ENCODE data around the gene MOV10L1.
"Not testable (repeated sequence)": the region's sequence is repeated elsewhere in the genome, so short reads cannot be mapped to it uniquely, and the experiment has no call there.

Gene MOV10L1

DNA sequence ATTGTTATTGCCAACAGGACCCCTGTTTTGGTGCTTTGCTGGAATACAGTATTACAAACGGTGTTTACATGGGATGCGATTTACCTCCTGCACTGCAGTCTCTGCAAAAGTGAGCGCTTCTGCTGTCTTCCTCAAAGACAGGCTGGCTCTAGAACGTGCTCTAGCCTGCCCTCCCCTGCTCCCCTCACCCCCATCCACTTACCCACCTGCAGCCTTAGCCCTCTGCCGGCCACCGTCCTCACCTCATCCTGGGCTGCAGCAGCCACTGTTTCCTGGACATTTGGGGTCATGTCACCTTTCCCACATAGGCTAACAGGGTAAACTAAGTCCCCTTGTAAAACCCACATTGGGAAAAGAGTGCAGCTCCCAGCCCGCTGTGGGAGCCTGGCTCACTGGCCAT is 71.1 kb downstream of the MOV10L1 start:
- DNase-seq = no peak
- no peak overlapping the region for H3K4me3 ChIP-seq (ENCODE audit: low read depth, low read length)
- no peaks in the 10 kb centered on the region for H3K9me3 ChIP-seq
- H3K36me3 ChIP-seq = no peaks in the 10 kb centered on the region
- no peaks in the 10 kb centered on the region for H3K4me1 ChIP-seq
- TF ChIP-seq, protein P1, sequence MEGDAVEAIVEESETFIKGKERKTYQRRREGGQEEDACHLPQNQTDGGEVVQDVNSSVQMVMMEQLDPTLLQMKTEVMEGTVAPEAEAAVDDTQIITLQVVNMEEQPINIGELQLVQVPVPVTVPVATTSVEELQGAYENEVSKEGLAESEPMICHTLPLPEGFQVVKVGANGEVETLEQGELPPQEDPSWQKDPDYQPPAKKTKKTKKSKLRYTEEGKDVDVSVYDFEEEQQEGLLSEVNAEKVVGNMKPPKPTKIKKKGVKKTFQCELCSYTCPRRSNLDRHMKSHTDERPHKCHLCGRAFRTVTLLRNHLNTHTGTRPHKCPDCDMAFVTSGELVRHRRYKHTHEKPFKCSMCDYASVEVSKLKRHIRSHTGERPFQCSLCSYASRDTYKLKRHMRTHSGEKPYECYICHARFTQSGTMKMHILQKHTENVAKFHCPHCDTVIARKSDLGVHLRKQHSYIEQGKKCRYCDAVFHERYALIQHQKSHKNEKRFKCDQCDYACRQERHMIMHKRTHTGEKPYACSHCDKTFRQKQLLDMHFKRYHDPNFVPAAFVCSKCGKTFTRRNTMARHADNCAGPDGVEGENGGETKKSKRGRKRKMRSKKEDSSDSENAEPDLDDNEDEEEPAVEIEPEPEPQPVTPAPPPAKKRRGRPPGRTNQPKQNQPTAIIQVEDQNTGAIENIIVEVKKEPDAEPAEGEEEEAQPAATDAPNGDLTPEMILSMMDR (IDR thresholded peaks at IDR 0.05; ENCODE audit: low read depth, low read length) = no peak
- no peaks in the 10 kb centered on the region for H3K27me3 ChIP-seq

DNA sequence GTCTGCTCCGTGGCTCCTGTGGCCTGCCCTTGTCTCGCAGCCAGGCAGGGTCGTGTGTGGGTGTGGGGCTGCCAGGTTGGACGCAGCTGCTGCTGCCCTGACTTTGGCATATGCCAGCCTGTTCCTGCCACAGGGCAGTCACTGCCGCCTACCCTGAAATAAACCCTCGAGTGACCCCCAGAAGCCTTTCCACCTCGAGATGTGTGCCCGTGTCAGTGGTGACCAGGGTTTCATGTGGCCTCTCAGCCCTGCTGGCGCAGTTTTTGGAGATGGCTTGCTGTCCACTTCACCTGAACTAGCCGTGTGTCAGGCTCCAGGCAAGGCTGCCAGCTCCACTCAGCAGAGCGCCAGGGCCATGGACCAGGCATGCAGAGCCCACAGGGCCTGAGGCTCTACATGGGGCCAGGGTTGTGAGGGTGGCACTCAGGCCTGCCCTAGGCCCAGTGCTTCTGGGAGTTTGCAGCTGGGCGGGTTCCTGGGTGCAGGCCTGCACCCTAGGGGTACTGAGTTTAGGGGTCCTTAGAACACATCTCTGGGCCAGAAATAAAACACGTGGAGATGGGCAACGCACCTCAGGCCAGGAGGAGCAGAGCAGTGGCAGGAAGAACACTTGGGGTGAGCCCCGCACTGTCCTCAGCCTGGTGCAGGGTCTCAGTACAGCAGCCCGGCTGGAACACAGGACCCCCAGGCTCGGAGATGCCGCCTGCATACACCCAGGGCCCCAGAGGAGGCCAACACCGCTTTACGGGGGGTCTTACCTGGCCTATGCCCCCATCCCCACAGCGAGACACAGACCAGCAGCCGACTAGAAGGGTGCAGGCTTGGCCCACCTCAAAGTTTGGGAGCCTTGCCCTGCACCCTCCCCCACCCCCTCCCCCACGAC is 71.9 kb downstream of the MOV10L1 start:
- Histone ChIP-seq H3K4me3 (ENCODE audit: low read depth, low read length) (no peak overlapping the region), H3K4me1 (no peaks in the 10 kb centered on the region), H3K27me3 (no peaks in the 10 kb centered on the region), H3K36me3 (no peaks in the 10 kb centered on the region), H3K9me3 (no peaks in the 10 kb centered on the region; the same call in 1 of the 2 replicates)
- DNase-seq = no peak
- TF ChIP-seq, protein P1 (IDR thresholded peaks at IDR 0.05; ENCODE audit: low read depth, low read length) = no peak

DNA sequence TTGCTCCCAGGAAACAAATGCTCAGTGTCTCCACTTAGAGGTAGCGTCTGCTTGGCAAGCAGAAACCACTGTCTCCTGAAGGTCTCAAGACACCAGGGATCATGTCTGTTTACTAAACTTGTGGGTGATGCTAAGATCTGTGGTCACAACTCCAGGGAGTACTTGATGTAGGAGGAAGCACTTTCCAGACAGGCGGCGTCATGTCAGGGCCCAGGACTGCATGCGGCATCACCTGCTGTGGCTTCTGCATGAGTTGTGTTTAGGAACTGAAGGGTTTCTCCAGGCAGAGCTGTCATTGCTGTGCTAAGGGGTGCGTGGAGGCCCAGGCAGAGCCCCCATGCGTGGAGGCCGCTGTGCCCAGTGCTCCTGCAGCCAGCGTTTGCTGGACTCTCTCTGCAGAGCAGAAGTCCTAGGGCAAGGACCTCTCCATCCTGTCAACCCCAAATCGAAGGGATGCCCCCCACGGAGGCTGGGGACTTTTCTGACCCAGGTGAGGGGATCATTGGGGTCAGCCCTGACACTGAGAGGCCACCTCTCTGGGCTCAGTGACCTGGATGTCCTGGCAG is 72.7 kb downstream of the MOV10L1 start:
- no peaks in the 10 kb centered on the region; the same call in 1 of the 2 replicates for H3K9me3 ChIP-seq
- H3K4me1 ChIP-seq = no peaks in the 10 kb centered on the region
- no peak for DNase-seq
- no peaks in the 10 kb centered on the region for H3K36me3 ChIP-seq
- H3K4me3 ChIP-seq (ENCODE audit: low read depth, low read length) = no peak overlapping the region
- no peaks in the 10 kb centered on the region for H3K27me3 ChIP-seq
- TF ChIP-seq, protein P1 (IDR thresholded peaks at IDR 0.05; ENCODE audit: low read depth, low read length) = no peak

DNA sequence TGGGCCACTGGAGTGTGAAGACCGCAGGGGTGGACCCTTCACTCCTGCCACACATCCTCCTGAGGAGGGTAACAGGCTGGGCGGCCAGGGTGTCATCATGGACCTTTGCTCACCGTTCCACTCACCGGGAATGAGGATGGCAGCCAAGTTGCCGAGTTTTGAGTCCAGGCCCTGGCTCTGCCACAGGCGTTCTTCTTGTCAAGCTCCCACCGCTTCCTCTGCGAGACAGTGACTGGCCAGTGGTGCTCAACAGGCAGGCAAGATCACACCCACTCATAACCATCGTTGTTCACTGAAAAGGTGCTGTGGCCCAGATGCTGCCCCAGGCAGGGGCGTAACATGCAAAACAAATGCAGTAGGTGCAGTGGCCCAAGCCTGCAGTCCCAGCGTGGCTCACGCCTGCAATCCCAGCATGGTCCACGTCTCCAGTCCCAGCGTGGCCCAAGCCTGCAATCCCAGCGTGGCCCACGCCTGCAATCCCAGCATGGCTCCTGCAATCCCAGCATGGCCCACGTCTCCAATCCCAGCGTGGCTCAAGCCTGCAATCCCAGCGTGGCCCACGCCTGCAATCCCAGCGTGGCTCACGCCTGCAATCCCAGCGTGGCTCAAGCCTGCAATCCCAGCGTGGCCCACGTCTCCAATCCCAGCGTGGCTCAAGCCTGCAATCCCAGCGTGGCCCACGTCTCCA is 75.8 kb downstream of the MOV10L1 start:
- Histone ChIP-seq H3K4me1 (no peaks in the 10 kb centered on the region), H3K27me3 (peaks cover 6% of the 10 kb centered on the region), H3K9me3 (no peaks in the 10 kb centered on the region; the same call in 1 of the 2 replicates), H3K4me3 (ENCODE audit: low read depth, low read length) (no peak overlapping the region), H3K36me3 (no peaks in the 10 kb centered on the region)
- TF ChIP-seq, protein P1 (IDR thresholded peaks at IDR 0.05; ENCODE audit: low read depth, low read length) = no peak
- no peak for DNase-seq

DNA sequence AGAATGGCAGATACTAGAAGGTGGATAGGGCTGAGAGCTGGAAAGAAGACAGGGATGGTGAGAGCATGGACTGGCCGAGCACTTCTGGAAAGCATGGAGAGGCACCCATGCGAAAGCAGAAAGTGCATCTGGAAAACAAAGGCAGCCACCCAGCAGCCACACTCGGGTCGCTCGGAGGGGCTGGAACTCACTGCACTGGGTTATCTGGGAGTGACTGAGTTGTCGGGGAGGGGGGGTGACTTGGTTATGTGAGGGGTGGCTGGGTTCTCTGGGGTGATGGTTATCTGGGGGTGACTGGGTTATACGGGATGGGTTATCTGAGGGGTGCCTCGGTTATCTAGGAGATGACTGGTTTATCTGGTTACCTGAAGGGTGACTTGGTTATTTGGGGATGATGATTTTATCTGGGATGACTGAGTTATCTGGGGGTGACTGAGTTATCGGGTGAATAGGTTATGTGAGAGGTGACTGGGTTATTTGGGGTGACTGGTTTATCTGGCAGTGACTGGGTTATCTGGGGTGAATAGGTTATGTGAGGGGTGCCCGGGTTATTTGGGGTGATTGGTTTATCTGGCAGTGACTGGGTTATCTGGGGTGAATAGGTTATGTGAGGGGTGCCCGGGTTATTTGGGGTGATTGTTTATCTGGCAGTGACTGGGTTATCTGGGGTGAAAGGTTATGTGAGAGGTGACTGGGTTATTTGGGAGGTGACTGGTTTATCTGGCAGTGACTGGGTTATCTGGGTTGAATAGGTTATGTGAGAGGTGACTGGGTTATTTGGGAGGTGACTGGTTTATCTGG is 78.1 kb downstream of the MOV10L1 start:
- Histone ChIP-seq H3K9me3 (no peaks in the 10 kb centered on the region; the same call in 1 of the 2 replicates), H3K4me1 (no peaks in the 10 kb centered on the region), H3K36me3 (no peaks in the 10 kb centered on the region), H3K27me3 (peaks cover 10% of the 10 kb centered on the region), H3K4me3 (ENCODE audit: low read depth, low read length) (no peak overlapping the region)
- TF ChIP-seq, protein P1 (IDR thresholded peaks at IDR 0.05; ENCODE audit: low read depth, low read length) = no peak
- DNase-seq = peak; percentile 8

DNA sequence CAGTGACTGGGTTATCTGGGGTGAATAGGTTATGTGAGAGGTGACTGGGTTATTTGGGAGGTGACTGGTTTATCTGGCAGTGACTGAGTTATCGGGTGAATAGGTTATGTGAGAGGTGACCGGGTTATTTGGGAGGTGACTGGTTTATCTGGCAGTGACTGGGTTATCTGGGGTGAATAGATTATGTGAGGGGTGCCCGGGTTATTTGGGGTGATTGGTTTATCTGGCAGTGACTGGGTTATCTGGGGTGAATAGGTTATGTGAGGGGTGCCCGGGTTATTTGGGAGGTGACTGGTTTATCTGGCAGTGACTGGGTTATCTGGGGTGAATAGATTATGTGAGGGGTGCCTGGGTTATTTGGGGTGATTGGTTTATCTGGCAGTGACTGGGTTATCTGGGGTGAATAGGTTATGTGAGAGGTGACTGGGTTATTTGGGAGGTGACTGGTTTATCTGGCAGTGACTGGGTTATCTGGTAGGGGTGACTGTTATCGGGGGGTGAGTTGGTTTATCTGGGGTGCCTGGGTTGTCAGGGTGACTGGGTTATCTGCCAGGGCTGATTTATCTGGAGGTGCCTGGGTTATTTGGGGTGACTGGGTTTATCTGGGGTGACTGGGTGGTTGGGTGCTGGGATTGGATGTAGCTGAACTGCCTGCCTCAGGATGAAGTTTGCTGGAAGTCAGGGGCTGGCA is 78.8 kb downstream of the MOV10L1 start:
- H3K4me3 ChIP-seq (ENCODE audit: low read depth, low read length); DNase-seq; H3K36me3 ChIP-seq; H3K4me1 ChIP-seq; H3K27me3 ChIP-seq; H3K9me3 ChIP-seq: not testable (repeated sequence)
